Sciatic nerve (tissue), 2 donors: ENCODE measurements around the gene C6orf47. TPM values are rescaled to one million over a fixed set of nuclear protein-coding genes. Genes with fewer than 3 reads are reported as not detected.

Experiments used
- ATAC-seq: fragments of 200-7000 bp; cut with Tn5 transposase; one replicate; pipeline ENCODE4 v1.9.1; 2020; ENCODE audit warnings: mild to moderate bottlenecking, moderate library complexity
- DNase-seq: peaks from one replicate; pipeline ENCODE4 v3.0.0-alpha.2; 2020; ENCODE audit warnings: low spot score
- intact Hi-C: fragments of 100-400 bp; cut with DNase I; formaldehyde crosslinking; loops from one replicate; pipeline ENCODE4 v1.14.2; 2022
- total RNA-seq: library from RNA; stranded (reverse); fragmentation: NEBNext Ultra II Directional; extraction: Animal tissue kit (Norgen Biotek cat#: 25700); gene quantifications from one replicate; pipeline ENCODE4 v1.2.1, GENCODE V29; 2021
- donor health status: DM: no; HTN: no; CAD: no.
- donor health status: DM: no; HTN: no; CAD: no.

The C6orf47 gene
- total RNA-seq, 1 donor from 2014 or later: 14.5 TPM

DNA sequence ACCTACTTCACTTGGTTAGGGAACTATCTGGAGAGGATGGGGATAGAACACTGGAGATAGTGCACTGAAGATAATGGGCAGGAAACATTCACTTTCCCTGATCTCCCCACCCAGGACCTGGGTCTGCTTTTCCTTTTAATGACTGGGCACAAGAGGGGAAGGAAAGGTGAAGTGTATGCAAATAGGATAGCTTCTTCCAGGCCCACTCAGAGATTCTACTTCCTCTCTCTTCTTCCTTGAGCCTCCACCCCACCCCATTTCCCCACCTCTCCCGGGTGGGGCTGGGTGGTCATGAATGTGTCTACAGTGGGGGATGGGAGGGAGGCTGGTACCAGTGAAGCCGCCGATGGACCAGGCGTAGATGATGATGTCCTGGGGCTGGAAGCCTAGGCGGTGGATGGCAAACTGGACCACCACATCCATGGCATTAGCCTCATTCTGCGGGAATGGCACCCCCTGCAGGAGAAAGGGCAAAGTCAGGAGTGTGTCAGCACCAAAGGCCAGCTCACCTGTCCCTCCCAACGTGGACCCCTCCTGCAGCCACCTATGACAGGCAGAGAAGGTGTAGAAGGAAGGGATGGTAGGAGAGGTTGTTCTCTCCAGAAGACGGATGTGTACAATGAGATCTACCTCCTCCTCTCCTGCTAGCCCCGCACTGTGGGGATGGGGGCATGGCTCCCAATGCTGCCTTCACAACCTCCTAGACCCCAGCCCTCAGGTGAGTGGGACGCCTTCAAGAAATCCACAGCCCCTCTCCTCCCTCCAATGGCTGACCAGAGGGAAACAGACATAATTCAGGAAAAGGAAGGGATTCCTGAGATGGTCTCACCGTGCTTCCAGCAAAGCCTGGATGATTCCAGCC, 28.9 kb upstream of the C6orf47 start:
- DNase-seq: no peak
- intact Hi-C loops: loop anchor here (10.0 kb wide), 1 partner anchor 145 kb away; no protein-coding TSS in a partner anchor
- ATAC-seq: no peak

DNA sequence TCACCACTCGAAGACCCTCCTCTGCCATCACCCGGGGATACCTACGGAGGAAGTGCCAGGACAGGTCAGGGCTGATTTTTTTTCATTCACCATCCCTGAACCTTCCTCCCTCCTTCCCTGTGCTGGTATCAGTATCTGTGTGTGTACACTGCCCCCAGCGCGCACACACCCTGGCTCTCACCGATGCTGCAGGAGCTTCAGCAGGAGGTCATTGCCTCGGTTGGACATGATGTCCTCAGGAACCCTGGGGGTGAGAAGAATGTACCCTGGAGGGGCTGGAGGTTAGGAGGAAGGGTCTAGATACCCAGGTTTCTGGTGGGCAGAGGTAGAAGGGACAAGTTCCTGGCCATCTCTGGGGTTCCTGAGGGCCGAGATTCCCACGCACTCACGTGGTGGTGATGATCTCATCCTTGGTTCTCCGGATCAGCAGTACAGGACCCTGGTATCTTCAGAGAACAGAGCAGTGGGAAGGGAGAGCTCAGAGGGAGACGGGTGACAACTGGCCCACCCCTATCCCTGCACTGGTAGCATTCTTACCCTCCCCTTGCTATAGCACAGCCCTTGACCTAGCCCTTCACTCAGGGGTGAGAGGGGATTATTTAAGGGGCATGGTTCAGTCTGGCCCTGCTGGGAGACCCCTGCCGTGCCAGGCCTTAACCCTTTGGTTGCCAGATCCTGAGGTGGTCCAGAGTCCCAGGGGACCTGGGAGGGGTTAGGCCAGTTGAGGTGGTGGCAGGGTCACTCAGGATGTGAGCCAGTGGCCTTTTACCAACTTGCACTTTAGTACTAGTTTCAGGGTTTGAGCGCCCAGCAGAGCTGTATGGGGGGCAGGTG, 27.5 kb upstream of the C6orf47 start:
- intact Hi-C loops: loop anchor here (10.0 kb wide), 1 partner anchor 147 kb away; no protein-coding TSS in a partner anchor
- ATAC-seq (no peak), DNase-seq (no peak)

DNA sequence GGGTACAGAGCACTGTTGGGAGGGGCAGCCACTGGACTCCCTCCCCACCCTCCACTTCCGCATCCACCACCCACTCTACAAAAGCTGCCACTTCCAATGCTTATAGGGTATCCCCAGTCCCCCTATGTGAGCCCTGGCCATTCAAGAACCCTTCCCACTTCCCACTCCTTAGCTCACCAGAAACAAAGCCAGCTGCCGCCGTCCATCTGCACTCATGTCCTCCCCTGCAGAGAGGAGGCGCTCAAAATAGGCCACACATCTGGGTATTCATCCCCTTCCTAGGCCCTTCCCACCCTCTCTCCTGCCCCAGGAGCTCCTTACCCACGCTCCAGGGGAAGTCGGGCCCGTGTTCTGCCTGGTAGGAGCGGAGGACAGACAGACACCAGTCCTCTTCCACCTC, 26.7 kb upstream of the C6orf47 start:
- no peak for DNase-seq
- intact Hi-C loops: loop anchor here (10.0 kb wide), 1 partner anchor 147 kb away; no protein-coding TSS in a partner anchor
- ATAC-seq: no peak

DNA sequence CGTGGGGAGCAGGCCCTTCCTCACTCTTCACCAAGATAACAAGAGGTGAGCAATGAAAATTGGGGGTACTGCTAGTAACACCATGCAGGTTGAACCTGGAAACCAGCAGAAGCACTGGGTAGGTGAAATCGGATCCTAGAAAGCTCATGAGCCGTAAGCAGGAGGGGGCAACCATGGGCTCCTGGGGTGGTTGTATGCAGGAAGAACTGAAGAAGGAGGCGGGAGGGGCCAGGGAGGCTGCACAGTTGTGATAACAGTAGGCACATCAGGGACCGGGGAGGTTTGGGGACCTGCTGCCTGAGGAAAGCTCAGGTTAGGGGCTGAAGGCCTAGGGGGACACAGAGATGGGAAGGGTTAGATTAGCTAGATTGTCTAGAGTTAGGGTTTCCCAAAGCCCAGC, 25.9 kb upstream of the C6orf47 start:
- ATAC-seq (no peak), DNase-seq (no peak)
- intact Hi-C loops: loop anchor here (10.0 kb wide), 1 partner anchor 148 kb away; no protein-coding TSS in a partner anchor

DNA sequence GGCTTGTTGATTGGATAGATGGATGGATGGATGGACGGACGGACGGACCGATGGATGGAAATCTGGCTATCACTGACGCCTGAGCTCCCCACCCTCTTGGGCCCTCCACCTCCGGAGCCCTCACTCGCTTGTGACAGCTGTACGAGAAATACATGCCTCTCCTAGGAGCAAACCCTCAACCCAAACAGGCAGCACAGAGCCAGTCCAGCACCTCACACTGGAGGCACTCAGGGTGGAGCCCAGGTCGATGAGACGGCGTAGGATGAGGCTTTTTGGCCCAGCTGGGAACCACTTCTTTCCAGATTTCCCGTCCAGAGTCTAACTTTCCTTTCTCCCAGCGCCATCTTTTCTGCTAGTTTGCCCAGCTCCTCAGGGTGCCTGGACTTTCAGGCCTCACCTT, 23.0 kb upstream of the C6orf47 start:
- no peak for DNase-seq
- intact Hi-C loops: loop anchor here (10.0 kb wide), 1 partner anchor 151 kb away; no protein-coding TSS in a partner anchor
- peak; percentile 18 for ATAC-seq

DNA sequence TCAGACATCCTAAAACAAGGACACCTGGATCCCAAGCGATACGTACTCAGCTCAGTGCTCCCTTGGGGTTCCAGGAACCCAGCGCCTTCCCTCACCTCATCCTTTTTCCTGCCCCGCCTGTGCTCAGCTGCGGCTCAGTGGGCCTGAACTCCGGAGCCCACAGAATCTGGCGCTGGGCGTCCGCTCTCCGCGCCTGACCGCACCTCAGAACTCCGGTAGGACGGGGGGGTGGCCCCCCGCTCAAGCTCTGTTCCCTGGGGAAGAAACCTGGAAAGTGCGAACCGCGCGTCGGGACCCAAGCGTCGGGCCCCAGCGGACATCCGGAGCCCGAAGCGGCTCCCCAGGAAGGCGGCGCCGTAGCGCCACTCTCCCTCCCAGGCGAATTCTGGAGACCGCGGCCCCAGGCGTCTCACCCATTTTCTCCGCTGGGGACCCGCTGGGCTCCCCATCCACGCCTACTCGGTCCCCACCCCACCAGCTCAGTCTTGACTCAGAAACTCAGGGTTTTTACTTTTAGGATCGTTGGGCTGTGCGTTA, 20.6 kb upstream of the C6orf47 start:
- DNase-seq: no peak
- intact Hi-C loops: loop anchor here (10.0 kb wide), 1 partner anchor 154 kb away; no protein-coding TSS in a partner anchor
- ATAC-seq: peak; percentile 48

- intact Hi-C loops: loop anchor here (10.0 kb wide), 1 partner anchor 154 kb away; no protein-coding TSS in a partner anchor
- DNase-seq: peak; percentile 90
- ATAC-seq: peak; percentile 84
Measured at GRCh38 chr6:31680226-31681134, 19.9 kb upstream of the C6orf47 start, which contains the start of gene LY6G5C. Gene LY6G5C, minus strand, starts transcription at chr6:31681067. Its CDS starts 694 bp downstream, at chr6:31680373.

DNA sequence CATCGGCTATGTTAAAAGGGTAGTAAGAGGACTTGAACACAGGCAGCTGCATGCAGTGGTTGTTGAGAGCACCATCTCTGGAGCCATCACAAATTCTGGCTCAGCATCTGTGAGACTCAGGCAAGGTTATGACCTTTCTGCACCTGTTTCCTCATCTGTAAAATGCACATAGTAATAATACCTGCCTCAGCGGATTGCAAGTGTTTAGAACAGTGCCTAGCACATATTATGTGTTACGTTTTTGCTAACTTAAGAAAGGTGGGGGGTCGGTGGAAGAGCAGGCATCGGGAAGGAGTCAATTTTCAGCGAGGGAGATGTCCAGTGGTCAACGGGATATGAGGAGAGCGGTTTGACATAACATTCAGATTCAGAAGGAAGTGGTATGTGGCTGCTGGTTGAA, 17.4 kb upstream of the C6orf47 start:
- DNase-seq: no peak
- intact Hi-C loops: no loop called here

DNA sequence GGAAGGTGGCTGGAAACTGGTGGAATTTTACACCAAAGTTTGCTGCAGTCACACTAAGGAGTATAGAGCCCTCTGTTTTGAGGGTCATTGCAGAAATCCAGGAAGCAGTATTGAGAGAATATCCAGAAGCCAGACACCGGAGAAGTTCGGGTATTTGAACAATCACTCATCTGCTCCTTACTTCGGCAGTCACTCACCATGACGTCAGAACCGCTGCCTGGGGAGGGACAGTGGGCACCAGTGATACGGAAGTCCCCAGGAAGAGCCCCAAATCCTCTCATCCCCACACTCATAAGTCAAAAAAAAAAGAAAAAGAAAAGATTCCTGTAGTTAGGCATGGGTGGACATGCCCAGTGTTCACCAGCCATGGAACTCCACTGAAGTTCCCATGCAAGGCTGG, 16.3 kb upstream of the C6orf47 start:
- ATAC-seq (no peak), DNase-seq (no peak)
- intact Hi-C loops: no loop called here

More for the DNA sequence above, 17.4 kb upstream of the C6orf47 start:
- no peak for ATAC-seq

GRCh38 chr6:31676322-31676903, 15.8 kb upstream of the C6orf47 start:
- intact Hi-C loops: no loop called here
- DNase-seq (no peak), ATAC-seq (no peak)

- DNase-seq (no peak), ATAC-seq (no peak)
- intact Hi-C loops: no loop called here
Measured at GRCh38 chr6:31669676-31670075, 9.1 kb upstream of the C6orf47 start, which contains the start of gene LY6G5B. Gene LY6G5B, plus strand, starts transcription at chr6:31669976. Its CDS starts 975 bp downstream, at chr6:31670951.

DNA sequence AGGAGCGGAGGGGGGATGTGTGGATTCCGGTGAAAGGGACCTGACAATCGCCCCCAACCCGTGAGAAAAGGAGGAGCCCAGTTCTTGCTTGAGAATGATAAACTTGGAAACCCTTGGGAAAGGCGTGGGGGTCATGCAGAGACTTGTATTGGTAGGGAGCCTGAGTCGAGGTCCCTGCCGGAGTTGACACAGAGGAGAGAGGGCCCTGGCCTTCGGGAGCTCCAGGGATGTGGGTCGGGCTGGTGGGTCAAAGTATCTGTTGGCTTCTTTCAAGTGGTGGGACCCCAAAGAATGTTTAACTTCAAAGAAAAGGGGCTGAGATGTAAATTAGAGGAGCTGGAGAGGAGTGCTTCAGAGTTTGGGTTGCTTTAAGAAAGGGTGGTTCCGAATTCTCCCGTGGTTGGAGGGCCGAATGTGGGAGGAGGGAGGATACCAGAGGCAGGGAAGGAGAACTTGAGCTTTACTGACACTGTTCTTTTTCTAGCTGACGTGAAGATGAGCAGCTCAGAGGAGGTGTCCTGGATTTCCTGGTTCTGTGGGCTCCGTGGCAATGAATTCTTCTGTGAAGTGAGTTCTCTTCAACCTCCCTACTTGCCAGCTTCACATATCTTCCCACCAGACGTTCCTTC, 5.9 kb upstream of the C6orf47 start:
- intact Hi-C loops: no loop called here
- DNase-seq (no peak), ATAC-seq (no peak)

GRCh38 chr6:31665501-31666336, 5.1 kb upstream of the C6orf47 start, which contains the start of gene CSNK2B:
Gene CSNK2B, plus strand, starts transcription at chr6:31666080. Its CDS starts 752 bp downstream, at chr6:31666832.
- intact Hi-C loops: no loop called here
- DNase-seq (peak; percentile 98), ATAC-seq (peak; percentile 93)

GRCh38 chr6:31664790-31665500, 4.4 kb upstream of the C6orf47 start, which contains the start of gene GPANK1:
Gene GPANK1, minus strand, starts transcription at chr6:31664997. Its CDS starts 519 bp downstream, at chr6:31664478.
- DNase-seq: peak; percentile 92
- intact Hi-C loops: no loop called here
- ATAC-seq: peak; percentile 84

GRCh38 chr6:31663961-31664789, 3.6 kb upstream of the C6orf47 start:
- ATAC-seq (peak; percentile 25), DNase-seq (no peak)
- intact Hi-C loops: no loop called here
